ENCODE results near the gene ACTL9.

ACTL9 gene

GRCh38 chr19:8684001-8684902 is 14.3 kb downstream of the ACTL9 start:
- no peak for DNase-seq (ENCODE audit: low read depth in 2 of 2)

DNA sequence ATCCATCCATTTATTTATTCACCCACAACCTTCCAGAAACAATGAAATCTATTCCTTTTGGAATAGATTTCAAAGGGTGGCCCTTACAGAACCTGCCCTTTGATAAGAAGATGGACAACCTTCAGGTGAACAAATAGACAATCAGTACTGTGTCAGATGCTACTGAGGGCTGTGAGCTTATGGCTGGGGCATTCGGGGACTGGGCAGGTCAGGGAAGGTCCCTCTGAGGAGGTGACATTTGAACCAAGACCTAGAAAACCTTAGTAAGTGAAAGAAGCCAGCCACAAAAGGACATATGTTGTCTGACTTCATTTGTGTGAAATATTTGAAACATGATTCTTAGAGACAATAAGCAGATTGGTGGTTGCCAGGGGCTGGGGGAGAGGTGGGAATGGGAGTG is 15.7 kb downstream of the ACTL9 start:
- DNase-seq (ENCODE audit: low read depth in 2 of 2) = no peak

DNA sequence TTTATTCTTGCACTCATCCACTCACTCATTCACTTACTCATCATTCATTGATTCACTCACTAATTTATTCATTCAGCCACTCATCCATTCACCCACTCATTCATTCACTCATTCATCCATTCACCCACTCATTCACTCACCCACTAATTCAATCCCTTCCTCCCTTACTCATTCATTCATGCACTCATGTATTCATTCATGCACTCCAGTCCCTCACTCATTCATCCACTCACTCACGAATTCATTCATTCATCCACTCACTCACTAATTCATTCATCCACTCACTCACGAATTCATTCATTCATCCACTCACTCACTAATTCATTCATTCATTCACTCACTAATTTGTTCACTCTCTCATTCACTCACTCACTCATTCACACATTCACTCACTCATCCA is 16.1 kb downstream of the ACTL9 start:
- DNase-seq (ENCODE audit: low read depth in 2 of 2) = no peak

- DNase-seq (ENCODE audit: low read depth in 2 of 2) = no peak
These were observed 17.1 kb downstream of the ACTL9 start for GRCh38 chr19:8681345-8682029.

DNA sequence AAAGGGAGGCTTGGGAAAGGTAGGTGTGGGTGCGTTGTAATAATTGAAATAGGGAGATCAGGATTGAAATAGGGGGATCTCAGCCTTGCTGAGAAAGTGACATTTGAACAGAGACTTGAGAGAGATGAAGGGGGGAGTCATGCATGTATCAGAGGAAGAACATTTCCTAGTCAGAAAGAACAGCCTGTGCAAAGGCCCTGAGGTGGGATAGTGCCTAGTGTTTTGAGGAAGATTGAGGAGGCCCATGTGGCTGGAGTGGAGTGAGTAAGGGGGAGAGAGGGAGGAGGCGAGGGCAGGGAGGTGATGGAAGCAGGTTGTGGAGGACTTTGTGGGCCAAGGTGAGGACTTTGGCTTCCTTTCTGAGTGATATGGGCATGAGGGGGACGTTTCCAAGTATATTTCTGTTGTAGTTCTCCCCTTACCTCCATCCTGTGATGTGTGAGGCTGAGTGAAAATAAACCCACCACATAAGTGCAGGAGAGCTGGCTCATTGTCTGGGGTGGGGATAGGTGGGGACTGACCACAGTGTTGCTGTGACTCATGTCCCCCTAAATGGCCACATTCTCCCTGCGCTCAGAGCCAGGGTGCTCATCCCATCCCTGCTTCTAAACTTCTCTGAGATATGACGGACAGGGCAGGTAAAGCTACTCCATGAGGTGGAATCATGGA is 17.8 kb downstream of the ACTL9 start:
- no peak for DNase-seq (ENCODE audit: low read depth in 2 of 2)

DNA sequence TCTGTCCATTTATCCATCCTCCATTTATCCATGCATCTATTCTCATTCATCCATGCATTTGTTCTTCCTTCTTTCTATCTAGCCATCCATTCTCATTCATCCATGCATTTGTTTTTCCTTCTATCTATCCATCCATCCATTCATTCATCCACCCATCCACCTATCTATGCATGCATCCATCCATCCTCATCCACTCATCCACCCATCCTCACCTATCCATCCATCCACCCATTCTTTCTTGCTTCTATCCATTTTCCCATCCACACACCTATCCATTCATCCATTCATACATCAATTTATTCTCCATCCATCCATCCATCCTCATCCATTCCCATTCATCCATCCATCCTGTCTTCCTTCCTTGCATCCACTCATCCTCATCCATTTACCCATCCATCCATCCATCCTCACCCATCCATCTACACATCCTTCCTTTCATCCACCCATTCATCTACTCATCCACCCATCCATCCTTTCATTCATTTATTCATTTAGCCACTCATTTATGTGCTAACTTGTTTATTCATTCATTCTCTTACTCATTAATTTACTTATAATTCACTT is 20.3 kb downstream of the ACTL9 start:
- no peak for DNase-seq (ENCODE audit: low read depth in 2 of 2)

GRCh38 chr19:8675066-8675465 is 23.5 kb downstream of the ACTL9 start:
- no peak for DNase-seq (ENCODE audit: low read depth in 2 of 2)

DNA sequence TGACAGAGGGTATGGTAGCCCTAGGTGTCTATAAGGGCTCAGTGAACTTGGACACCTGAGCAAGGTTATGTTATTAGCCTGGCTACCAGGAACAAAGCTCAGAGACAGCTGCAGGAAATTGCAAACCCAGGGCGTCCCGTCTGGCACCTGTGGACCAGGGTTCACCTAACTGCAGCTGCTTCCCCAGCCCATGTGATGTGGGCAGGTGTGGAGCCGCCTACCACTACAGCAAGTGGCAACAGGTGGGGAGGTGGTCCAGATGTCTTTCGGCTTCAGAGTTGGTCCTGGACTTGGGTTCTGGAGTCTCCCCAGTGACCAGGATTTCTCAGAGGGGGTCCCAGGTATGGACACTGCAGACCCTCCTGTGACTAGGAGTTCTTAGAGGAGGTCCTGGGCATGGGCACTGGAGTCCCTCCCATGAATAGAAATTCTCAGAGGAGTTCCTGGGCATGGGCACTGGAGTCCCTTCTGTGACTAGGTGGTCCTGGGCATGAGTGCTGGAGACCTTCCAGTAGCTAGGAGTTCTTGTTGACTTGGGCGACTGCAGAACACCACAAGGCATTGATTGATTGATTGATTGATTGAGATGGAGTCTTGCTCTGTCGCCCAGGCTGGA is 25.2 kb downstream of the ACTL9 start:
- DNase-seq (ENCODE audit: low read depth in 2 of 2) = no peak

DNA sequence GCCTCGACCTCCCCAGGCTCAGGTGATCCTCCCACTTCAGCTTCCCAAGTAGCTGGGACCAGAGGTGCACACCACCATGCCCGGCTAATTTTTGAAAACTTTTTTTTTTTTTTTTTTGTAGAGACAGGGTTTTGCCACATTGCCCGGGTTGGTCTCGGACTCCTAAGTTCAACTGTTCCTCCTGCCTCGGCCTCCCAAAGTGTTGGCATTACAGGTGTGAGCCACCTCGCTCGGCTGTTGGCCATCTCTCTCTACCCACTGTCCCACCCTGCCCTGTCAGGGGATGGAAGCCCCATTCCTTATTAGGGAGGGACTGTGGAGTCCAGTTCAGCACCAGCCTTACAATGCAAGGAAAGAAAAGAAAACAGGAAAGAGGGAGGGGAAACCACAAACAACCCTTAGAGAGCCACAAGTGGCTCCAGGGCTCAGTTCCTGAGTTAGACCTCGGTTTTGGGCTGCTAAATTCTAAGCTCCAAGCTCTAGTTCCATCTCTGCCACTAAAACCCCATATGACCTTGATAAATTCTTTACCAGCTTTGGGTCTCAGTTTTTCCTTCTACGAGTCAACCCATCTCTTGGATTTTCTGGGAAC is 31.7 kb downstream of the ACTL9 start:
- DNase-seq (ENCODE audit: low read depth in 2 of 2) = no peak

DNA sequence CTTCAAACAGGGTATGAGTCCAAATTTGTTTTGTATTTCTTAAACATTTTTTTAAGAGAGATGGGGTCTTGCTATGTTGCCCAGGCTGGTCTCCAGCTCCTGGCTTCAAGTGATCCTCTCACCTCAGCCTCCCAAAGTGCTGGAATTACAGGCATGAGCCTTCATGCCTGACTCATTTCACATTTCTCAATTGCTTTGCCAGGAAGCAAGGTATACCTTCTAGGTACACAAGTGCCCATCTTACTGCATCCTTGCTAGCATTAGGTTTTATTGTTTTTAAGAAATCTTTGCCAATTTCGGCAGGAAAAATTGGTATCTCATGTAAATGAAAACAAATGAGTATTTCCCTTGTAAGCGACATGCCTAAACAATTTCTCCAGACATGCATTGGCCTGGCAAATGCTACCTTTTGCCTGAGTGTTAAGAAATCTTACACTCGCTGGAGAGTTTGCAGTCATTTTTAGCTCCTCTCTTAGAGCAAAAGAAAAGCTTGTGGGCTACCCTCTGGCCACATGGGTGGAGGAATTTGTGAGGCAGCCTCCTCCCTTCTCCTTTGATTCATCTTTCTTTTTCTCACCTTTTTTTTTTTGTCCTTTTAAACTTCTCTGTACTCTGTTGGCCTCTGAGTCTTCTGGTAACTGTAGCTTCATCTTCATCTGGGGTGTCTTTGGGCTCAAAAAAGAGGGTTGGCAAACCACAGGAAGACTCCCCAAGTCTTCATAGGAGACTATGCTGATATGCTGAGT is 33.0 kb downstream of the ACTL9 start:
- no peak for DNase-seq (ENCODE audit: low read depth in 2 of 2)

GRCh38 chr19:8664671-8665057 is 33.9 kb downstream of the ACTL9 start:
- no peak for DNase-seq (ENCODE audit: low read depth in 2 of 2)

- no peak for DNase-seq (ENCODE audit: low read depth in 2 of 2)
These were observed 34.5 kb downstream of the ACTL9 start for GRCh38 chr19:8663920-8664670.

DNA sequence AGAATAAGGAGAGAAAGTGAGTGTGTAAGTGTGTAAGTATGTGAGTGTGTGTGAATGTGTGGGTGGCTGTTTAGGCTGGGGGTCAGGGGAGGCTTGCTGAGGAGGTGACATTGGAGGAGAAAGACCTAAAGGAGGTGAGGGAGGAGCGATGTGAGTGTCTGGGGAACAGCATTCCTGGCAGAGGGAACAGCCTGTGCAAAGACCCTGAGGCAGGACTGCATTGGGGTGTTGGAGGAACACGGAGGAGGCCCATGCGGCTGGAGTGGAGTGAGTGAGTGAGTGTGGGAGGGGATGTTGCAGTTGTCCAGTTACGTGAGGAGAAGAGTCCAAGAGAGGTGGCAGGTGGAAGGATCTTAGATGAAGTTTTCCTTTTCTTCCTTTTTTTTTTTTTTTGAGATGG is 36.3 kb downstream of the ACTL9 start:
- DNase-seq (ENCODE audit: low read depth in 2 of 2) = no peak

DNA sequence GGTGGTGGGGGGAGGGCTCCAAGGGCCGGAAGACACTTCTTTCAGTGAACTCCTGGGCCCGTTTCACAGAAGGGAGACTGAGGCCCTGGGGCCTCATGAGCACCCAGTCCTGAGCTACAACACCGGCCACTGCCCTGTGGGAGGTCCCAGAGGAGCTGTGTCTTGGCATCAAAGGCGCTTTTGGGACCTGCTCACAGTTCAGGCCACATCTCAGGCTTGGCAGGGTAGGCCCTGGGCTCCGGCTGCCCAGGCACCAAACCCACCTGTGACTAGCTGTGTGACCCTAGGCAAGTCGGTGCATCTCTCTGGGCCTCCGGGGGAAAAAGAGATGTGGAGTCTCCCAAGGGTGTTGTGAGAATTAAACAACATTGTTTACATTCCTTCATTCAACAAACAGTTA is 38.7 kb downstream of the ACTL9 start:
- no peak for DNase-seq (ENCODE audit: low read depth in 2 of 2)

GRCh38 chr19:8657869-8658268 is 40.7 kb downstream of the ACTL9 start:
- DNase-seq (ENCODE audit: low read depth in 2 of 2) = no peak

DNA sequence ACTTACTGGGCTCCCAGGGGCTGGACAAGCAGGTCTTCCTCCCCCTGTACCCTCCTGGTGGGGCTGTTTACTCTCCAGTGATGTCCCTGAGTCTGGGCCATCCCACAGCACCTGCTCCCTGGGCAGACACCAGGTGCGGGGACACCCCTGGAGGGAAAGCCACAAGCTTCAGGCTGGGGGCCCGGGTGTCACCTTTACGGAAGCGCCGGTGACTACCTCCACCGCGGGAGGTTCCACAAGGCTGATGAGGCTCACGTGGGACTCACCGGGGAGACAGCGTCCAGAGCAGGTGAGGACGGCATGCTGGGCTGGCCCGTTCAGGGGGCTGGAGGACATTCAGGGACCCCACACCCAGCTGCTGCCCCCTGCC is 43.3 kb downstream of the ACTL9 start:
- DNase-seq (ENCODE audit: low read depth in 2 of 2) = peak in 1 of 2 donors; percentile 14

- DNase-seq (ENCODE audit: low read depth in 2 of 2) = peak; percentile 38 to 54
These were observed 43.8 kb downstream of the ACTL9 start for GRCh38 chr19:8654591-8655339.

DNA sequence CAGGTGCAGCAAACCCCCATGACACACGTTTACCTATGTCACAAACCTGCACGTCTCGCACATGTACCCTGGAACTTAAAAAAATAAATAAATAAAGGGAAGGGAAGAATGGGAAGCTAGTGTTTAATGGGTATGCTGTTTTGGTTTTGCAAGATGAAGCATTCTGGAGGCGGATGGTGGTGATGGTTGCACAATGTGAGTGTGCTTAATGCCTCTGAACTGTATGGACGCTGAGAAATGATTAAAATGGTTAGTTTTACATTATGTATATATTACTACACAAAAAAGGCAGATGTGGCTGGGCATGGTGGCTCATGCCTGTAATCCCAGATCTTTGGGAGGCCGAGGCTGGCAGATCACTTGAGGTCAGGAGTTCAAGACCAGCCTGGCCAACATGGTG is 50.4 kb downstream of the ACTL9 start:
- no peak for DNase-seq (ENCODE audit: low read depth in 2 of 2)
